Ovary (tissue), 3 donors: Measurements from ENCODE around the gene MCU.

Experiments used
- CTCF ChIP-seq, 3 donors: fragments of 450-650 bp in 2 of 3; fragments of 200-600 bp in 1 of 3; IDR thresholded peaks; one replicate each; pipeline versions ENCODE4 v1.5.1 to v1.8.0; 2016 to 2022; ENCODE audit warnings: antibody characterized with exemption in 3 of 3, mild to moderate bottlenecking in 1 of 3
- POLR2A ChIP-seq: fragments of 450-650 bp; IDR thresholded peaks from one replicate; pipeline ENCODE4 v1.6.1; 2017; ENCODE audit warnings: antibody characterized with exemption, mild to moderate bottlenecking, moderate library complexity
- donor health status: DM: no; HTN: no; CAD: no.

- no peak for TF ChIP-seq CTCF (IDR thresholded peaks at IDR 0.05)
- no peak for TF ChIP-seq POLR2A
Observed at GRCh38 chr10:72688208-72688651, 3.7 kb upstream of the MCU start.
